ENCODE results near the gene TAL1.

- TF ChIP-seq POLR2AphosphoS5 (IDR thresholded peaks at IDR 0.05) (no peak), CTCF (IDR thresholded peaks at IDR 0.05) (no peak), EP300 (IDR thresholded peaks at IDR 0.05) (no peak)
Observed at GRCh38 chr1:47215713-47216112, 16.3 kb downstream of the TAL1 start.
